SK-N-DZ (cell line): ENCODE measurements around the gene KMT5C.

Experiments used
- DNase-seq: peaks from one replicate; pipeline ENCODE4 v3.0.0-alpha.2; 2015; ENCODE audit warnings: low spot score

Gene KMT5C

DNA sequence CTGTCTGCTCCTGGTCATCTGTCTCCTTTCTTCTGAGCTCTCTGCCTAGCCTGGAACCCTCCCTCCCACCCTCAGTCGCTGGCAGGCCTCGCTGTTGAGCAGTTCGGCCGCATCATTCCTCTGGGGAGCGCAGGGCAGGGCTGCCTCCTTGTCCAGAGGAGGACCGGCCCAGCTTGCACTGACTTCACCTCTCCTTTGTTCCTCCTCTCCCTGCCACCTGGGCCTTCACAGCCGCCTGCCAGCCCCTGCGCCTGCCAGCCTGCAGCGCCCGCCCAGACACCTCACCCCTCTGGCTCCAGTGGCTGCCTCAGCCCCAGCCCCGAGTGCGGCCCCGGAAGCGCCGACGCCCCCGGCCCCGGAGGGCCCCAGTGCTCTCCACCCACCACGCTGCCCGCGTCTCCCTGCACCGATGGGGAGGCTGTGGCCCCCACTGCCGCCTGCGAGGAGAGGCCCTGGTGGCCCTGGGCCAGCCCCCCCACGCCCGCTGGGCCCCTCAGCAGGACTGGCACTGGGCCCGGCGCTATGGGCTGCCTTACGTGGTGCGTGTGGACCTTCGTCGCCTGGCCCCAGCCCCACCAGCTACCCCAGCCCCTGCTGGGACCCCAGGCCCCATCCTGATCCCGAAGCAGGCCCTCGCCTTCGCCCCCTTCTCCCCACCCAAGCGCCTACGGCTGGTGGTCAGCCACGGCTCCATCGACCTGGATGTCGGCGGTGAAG, 7.2 kb downstream of the KMT5C start:
- DNase-seq = no peak

DNA sequence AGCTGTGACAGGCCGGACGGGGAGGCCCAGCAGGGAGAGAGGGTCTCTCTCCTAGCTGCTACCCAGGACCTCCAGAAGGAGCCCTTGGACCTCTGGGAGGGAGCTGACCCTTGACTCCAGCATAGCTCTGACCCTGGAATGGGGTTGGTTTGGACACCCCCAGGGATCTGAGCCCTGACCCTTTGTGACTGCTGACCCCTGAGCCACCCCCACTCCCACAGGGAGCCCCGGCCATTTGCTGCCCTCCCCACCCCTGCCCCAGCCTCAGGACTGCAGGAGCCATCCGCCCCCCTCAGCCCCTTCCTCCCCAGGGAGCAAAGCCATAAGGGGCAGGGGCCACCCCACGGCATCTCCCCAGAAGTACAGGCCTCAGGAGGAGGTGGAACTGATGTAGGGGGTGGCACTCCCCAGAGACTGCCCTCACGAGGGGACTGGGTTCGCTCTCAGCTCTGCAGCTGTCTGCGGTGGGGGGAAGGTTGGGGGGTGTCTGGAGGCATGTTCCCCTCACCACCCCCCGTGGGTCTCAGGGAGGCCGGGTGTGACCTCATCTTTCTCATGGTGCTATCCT, 7.8 kb downstream of the KMT5C start:
- no peak for DNase-seq

DNA sequence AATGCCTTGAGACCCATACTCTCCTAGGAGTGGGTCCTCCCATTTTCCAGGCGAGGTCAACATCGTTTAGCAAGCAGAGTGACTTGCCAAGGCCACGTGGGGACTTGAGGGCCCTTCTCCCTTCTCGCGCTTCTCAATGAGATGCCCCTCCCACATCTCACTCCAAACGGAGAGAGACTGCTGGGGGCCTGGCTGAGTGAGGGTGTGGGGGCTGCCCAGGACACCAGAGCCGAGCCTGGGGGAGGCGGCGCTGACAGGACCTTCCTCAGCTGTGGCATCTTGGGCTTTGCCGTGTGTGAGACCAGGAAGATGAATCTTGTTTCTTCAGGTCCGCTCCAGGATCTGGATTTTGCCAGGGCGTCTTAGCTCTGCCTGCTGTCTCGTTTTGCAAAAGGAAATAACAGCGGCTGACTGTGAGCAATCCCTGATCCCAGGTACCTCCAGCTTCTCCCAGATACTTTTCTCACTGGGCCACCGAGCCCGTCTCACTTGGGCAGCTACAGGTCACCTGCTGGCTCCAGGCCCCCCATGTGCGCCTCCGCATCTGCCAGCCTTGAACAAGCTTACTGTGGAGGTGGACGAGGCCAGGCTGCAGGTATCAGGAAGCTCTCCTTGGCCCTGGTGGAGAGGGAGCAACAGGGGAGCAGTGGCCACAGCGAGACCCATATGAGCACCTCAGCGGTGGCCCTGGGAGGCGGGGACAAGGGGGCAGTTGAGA, 8.8 kb downstream of the KMT5C start:
- no peak for DNase-seq

DNA sequence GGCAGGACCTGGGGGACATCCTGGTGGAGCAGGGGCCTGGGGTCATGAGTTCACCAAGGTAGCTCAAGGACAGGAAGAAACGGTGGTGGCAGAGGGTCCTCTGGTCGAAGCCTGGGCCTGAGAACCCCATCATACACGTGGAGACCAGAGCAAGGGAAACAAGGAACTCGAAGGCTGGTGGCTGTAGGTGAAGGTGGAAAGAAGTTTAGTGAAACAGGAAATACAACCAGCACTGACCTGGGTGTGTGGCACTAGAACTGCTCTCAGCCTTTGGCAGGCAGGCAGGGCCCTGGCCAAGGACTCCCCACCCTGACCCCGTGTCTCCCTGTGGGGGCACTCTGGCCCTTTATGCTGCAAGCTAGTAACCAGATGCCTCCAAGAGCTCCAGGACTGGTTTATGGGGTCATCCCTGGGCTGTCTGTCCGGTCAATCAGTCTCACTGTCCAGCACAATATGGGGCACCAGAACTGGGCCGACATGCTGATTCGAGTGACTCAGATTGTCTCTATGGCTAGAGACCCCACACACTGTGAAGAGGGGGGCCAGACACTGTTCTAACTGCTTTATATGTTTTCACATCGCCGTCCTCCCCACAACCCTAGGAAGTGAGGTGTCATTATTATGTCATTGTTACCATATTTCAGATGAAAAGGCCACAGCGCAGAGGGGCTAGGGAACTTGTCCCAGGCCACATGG, 11.1 kb downstream of the KMT5C start:
- DNase-seq = no peak

DNA sequence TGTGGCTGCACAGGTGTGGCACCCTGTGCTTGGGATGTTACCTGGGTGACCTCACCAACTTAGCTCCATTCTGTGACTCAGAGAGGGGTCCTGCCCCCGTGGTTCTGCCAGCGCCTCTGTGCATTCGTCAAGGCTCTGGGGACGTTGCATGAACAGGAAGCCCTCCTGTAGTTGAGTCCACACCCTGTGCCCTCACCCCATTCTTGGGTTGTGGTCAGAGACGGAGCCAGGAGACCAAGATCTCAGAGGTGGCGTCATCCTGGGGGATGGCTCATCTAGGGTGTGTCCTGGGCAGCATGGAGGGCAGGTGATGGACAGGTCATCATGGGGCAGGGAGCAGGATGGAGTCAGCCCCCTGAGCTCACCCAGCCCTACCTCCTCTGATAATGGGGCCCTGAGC, 12.4 kb downstream of the KMT5C start:
- DNase-seq = no peak

DNA sequence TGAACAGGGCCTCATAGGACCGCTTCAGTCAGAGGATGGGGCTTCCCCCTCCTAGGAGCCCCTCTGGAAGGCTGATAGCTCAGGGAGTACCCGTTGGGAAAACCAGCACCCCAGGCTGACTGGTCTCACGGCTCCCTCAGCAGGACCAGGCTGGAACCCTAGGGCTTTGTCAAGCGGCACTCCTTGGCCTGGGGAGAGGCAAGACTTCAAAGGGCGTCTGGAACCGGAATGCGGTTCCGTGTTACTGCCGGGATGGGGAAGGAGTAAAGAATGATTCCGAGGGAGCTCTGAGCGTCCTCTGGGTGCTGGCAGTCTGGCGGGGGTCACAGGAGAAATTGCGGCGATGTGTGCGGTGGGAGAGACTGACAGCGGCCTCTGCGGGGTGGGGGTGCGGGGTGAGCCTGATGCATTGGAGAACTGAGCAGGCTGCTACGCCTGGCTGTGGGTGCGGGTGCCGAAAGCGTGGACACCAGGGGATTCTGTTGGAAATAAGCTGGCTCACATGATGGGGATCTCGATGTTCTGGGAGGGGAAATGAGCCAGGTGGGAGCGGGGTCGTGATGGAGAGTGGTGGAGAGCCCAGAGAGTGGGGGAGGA, 13.0 kb downstream of the KMT5C start:
- DNase-seq = no peak

DNA sequence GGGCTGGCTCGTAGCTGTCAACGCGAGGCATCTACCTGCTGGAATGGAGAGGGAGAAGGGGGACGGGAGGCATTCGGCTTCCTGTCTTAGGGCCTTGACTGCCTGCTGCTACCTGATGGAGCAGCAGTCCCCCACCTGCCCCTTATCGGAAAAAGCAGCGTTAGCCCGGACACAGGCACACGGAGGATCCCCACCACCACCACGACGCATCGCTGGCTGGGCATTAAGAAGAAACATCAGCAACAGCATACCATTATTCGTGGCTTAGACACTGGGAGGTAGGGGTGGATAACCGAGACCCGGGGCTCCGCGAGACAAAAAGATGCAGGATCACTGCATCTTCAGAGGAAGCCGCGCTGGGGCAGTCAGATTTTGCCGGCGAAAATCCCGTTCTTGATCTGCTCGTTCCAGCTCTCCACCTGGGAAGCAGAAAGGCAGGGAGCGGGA, 13.7 kb downstream of the KMT5C start:
- no peak for DNase-seq

DNA sequence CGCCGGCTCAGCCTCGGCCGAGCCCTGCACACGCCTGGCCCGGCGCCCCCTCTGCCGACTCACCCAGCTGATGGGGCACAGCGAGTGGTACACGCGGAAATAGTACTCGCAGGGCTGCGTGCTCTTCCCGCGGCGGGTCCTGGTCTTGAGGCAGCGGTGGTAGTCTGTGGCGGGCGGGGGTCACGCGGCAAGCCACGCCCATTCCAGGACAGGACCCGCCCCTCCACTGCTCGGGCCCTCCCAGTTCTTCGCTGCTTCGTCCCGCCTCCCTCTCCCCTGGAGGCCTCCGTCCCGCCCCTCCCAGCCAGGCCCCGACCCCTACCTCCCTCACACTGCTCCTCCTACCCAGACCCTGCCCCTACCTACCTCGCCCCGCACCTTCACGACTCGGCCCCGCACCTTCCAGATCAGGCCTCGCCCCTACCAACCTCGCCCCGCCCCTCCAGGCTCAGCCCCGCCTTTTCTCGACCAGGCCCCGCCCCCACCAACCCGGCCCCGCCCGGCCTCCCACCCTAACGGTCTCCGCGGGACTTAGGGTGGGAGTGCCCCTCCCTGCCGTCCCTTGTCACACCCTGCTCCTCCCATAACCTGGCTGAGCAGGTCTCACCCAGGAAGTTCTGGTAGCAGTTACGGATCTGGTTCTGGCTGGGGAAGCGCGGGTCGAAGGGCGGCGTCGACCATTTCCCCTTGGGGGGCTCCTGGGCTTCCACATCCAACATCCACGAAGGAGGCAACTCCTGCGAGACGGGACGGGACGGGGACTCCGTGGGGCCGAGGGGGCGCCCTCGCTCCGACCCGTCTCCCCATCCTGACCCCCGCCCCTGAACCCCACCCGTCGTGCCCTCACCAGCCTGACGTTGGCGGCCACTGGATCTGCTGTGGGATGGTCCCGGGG, 14.4 kb downstream of the KMT5C start:
- DNase-seq = no peak

DNA sequence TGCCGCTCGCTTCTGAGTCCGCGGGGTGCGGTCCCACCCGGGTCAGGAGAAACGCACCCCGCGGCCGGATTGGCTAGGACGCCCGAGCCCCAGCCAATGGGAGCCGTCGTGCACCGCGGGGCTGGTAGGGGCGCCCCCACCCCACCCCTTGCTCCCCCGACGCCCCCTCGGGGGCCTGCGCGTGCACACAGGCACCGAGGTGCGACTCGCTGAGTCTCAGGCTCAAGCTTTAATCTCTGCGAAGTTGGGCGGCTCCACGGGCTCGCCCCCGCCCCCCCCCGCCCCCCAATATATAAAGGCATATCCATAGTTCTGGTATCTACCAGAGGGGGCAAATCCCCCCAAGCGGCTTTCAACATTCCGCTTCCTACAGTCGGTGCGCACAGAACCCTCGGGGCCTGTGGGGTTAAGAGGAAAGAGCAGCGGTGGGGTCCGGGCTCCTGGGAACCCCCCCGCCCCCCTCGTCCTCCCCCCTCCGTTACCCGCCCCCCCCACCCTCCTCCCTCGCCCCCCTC, 15.1 kb downstream of the KMT5C start, which contains the start of gene COX6B2:
Gene COX6B2 (minus strand): TSS at position 22 of the 515 bp plus-strand sequence. CDS start 198 bp downstream, outside the sequence.
- no peak for DNase-seq

DNA sequence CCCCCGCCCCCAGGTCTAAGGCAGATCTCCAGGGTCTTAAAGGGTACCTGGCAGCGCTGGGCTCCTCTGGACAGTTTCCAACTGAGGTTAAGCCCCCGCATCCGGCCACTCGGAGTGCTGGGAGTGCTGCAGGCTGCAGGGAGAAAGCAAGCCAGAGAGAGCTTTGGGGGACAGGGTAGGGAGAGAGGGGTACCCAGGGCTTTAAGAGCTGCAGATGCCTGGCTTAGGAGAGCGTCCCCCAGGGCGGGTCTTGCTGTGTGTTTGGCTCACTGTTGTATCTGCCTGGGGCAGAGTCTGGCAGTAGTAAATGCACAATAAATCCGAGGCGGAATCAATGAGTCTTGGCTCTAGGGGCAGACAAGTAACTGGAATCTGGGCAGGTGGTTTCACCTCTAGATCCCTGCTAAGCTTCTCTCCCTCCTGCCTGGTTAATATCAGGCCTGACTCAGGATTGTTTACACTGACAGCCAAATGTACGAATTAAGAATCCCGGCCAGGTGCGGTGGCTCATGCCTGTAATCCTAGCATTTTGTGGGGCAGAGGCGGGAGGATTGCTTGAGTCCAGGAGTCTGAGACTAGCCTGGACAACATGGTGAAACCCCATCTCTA, 15.6 kb downstream of the KMT5C start:
- no peak for DNase-seq

DNA sequence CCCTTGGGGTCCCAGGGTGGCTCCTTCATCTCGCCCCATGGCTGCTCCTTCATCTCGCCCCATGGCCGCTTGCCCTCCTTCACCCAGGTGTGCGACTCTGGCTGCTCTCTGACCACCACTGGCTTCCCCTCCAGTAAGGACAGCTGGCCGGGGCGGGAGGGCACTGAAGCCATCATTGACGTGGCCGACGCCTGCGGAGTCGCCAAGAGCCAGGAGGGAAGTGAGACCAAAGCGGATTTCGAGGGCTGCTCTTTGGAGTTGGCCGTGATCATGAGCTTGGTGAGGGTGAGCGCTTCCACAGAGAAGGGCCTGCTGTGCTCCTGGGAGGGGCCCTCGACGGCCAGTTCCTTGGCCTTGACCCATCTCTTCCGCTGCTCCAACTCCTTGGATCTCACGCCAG, 18.8 kb downstream of the KMT5C start:
- no peak for DNase-seq

DNA sequence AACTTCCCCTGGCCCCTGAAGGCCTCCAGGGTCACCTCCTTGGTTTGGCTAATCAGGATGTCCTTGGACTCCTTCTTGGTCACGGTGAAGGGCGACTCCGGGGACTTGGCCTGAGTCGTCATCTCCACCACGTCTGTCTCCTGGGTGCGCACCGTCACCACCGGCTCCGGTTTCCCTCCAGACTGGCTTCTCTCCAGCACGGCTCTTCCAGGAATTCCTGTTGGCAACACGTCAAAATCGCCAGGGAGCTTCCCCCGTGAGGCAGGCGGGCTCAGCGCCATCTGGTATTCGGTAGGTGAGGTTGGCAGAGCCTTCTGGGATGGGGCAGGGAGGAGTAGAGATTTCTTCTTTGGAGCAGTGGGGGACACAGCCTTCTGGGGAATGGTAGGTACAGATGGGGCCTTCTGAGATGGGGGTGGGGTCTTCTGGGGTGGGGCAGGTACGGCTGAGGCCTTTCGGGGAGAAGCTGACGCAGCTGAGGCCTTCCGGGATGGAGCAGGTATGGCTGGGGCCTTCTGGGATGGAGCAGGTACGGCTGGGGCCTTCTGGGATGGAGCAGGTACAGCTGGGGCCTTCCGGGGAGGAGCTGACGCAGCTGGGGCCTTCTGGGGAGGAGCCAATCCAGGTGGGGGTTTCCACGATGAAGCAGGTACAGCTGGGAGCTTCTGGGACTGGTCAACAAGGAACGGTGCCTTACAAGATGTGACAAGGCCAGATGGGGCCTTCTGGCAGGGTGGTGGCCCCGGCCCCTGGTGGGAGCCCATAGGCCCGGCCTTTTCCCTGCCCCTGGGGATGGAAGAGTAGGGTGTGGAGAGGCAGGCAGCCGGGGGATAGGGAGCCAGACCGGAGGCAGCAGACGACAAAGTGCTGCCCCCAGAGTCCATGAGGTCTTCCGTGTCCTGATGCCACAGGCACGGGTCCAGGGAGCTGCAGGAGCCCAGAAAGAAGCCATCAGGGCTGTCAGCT, 19.6 kb downstream of the KMT5C start:
- no peak for DNase-seq

DNA sequence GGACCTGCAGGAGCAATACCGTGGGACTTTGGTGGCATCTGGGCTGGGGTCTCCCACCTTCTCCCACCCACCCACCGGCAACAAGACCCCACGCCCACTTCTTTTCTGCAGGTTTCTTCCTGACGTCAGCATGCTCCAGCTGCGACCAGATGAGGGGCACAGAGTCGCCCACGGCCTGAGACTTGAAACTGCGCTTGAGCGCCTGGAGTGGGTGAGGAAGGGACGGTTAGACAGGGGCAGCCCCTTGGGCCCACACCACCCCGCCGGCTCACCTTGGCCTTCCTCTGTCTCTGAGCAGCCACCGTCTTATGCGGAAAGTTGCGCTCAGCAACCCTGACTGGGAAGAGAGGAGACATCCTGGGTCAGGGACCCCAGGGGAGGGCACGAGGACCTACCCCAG, 21.2 kb downstream of the KMT5C start:
- no peak for DNase-seq

DNA sequence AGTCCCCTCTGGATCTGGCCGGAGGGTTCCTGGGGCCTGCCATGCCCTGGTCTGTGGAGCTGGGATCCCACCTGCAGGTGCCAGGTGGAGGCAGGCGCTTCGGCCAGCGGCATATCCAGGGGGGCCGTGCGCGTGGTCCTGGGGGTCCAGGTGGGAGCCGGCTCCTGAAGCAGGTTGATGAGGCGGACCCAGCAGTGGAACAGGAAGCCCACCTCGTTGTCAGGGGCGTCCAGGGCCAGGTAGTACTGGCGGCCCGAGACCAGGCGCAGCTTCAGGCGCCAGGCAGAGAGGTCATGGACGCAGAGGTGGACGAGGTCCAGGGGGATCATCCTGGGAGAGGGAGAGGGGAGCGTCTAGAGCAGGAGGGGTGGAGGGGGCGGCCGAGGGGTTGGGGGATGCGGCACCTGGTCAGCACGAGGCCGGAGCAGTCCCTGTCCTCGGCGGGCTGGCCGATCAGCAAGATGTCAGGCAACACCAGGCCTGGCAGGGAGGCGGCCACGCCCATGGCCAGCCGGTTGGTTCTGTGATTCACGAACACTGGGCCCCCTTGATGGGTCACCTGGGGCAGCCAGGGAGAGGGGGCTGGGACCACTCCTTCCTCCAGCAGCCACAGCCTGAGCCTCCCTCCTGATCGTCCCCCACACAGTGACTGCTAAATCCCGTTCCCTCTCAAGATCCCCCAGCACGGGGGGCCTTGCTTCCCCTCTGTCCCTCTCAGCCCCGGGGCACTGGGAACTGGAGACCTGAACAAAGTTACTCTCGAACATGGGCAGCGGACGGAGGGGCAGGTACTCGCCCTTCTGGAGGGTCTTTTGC, 22.7 kb downstream of the KMT5C start:
- no peak for DNase-seq

DNA sequence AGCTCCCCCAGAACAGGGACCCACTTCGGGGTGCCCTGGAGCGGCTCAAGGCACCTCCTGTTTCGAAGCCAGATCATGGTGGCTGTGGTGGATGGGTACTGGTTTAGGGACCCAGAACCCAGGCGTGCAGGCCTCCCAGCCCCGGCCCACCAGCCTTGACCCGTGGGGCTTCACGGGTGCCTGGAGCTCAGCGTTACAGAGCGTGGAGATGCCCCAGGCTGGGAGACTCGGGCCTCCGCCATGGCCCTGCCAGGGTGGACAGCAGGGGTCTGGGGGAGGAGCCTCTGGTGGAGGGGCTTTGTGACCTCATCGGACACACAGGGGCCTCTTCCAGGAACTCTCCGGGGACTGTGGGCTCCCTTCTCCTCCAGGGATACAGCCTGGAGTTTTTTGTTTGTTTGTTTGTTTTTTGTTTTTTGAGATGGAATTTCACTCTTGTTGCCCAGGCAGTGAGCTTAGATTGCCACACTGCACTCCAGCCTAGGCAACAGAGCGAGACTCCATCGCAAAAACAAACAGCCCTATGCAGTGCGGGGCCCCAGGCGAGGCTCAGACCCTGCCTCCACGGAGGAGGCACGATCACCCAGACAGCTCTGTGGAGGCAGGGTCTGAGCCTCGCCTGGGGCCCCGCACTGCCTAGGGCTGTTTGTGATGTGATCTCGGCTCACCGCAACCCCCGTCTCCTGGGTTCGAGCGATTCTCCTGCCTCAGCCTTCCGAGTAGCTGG, 23.5 kb downstream of the KMT5C start, which contains the start of gene GARIN5B:
Gene GARIN5B (minus strand): TSS at position 271 of the 727 bp plus-strand sequence. CDS start 194 bp downstream, at position 77.
- DNase-seq = no peak

DNA sequence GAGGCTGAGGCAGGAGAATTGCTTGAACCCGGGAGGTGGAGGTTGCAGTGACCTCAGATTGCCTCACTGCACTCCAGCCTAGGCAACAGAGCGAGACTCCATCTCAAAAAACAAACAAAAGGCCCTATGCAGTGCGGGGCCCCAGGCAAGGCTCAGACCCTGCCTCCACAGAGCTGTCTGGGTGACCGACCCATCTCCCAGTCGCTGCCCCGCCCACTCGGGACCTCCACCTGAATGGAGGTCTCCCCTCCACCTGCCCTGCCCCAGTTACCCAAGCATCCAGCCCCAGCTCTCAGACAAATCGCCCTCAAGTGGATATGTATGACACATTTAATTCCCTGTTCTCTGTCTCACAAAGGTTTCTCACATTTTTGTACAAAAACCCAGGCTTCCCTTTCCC, 25.6 kb downstream of the KMT5C start:
- no peak for DNase-seq

DNA sequence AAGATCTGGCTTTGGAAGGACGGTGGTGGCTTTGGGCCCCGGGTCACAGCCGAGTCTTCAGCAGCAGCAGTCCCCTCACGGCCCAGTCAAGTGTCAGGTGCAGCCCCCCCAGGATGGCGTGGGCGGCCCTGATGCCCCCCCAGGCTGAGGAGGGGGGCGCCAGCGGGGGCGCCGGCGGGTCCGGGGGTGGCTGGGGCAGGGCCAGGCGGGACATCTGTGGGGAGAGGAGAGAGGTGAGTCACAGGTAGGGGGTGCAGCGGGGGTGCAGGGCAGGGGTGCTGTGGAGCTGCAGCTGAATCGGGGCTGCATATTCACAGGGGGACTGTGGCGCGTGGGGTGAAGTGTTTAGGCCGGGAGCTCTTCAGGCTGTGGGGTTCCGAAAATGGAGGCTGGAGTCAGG, 26.3 kb downstream of the KMT5C start:
- no peak for DNase-seq
